ENCODE measurements around the gene OR9A2.

OR9A2 gene

GRCh38 chr7:143047326-143047725 is 20.4 kb upstream of the OR9A2 start:
- H3K36me3 ChIP-seq (replicated peaks; ENCODE audit: low read depth, low read length): no peaks in the 10 kb centered on the region
- H3K79me2 ChIP-seq (ENCODE audit: low read length): no peaks in the 10 kb centered on the region
- peaks cover 1% of the 10 kb centered on the region; the same call in 1 of the 2 replicates for H3K27me3 ChIP-seq (ENCODE audit: low read depth, low read length)
- no peak overlapping the region for H3K4me3 ChIP-seq (ENCODE audit: low read length)
- H3K4me1 ChIP-seq (ENCODE audit: low read length): peaks cover 23% of the 10 kb centered on the region
- H3K4me2 ChIP-seq (ENCODE audit: low read length): no peak overlapping the region
- no peak overlapping the region for H3K9ac ChIP-seq (ENCODE audit: low read length)
- H4K20me1 ChIP-seq (ENCODE audit: insufficient read depth, low read length): no peaks in the 10 kb centered on the region
- no peak overlapping the region for H2AFZ ChIP-seq (ENCODE audit: low read depth, low read length)
- TF ChIP-seq, protein P1, sequence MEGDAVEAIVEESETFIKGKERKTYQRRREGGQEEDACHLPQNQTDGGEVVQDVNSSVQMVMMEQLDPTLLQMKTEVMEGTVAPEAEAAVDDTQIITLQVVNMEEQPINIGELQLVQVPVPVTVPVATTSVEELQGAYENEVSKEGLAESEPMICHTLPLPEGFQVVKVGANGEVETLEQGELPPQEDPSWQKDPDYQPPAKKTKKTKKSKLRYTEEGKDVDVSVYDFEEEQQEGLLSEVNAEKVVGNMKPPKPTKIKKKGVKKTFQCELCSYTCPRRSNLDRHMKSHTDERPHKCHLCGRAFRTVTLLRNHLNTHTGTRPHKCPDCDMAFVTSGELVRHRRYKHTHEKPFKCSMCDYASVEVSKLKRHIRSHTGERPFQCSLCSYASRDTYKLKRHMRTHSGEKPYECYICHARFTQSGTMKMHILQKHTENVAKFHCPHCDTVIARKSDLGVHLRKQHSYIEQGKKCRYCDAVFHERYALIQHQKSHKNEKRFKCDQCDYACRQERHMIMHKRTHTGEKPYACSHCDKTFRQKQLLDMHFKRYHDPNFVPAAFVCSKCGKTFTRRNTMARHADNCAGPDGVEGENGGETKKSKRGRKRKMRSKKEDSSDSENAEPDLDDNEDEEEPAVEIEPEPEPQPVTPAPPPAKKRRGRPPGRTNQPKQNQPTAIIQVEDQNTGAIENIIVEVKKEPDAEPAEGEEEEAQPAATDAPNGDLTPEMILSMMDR (IDR thresholded peaks at IDR 0.05; ENCODE audit: low read depth, low read length): no peak
- no peak overlapping the region for H3K27ac ChIP-seq (ENCODE audit: low read length)
- no peaks in the 10 kb centered on the region for H3K9me3 ChIP-seq (ENCODE audit: insufficient read depth, low read length)

GRCh38 chr7:143046426-143046851 is 19.5 kb upstream of the OR9A2 start:
- Histone ChIP-seq H2AFZ (ENCODE audit: low read depth, low read length) (no peak overlapping the region), H3K79me2 (ENCODE audit: low read length) (no peaks in the 10 kb centered on the region), H4K20me1 (ENCODE audit: insufficient read depth, low read length) (no peaks in the 10 kb centered on the region), H3K4me1 (ENCODE audit: low read length) (peaks cover 23% of the 10 kb centered on the region), H3K9ac (ENCODE audit: low read length) (no peak overlapping the region), H3K27me3 (ENCODE audit: low read depth, low read length) (peaks cover 4% of the 10 kb centered on the region; the same call in 1 of the 2 replicates), H3K4me2 (ENCODE audit: low read length) (no peak overlapping the region), H3K36me3 (replicated peaks; ENCODE audit: low read depth, low read length) (no peaks in the 10 kb centered on the region), H3K9me3 (ENCODE audit: insufficient read depth, low read length) (no peaks in the 10 kb centered on the region), H3K27ac (ENCODE audit: low read length) (no peak overlapping the region), H3K4me3 (ENCODE audit: low read length) (no peak overlapping the region)
- TF ChIP-seq, protein P1 (IDR thresholded peaks at IDR 0.05; ENCODE audit: low read depth, low read length): no peak
- no peak for TF ChIP-seq EZH2phosphoT487 (IDR thresholded peaks at IDR 0.05; ENCODE audit: low read depth)

DNA sequence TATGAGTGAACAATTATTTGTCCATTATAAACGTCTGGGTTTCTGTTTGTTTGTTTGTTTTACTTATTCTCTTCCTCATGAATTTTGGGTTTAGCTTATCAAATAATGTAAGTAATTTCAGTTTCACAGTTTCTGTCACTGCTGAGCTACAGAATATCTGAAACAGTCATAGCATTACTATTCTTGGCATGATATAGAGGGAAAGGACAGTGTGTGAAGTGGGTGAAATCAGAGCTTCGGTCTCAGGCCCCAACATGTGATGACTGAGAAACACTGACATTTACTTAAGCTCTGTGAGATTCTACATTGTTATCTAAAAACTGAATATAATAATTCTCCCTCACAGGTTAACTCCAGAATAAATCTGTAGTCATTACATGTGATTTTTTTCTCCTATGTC is 16.5 kb upstream of the OR9A2 start:
- Histone ChIP-seq H2AFZ (ENCODE audit: low read depth, low read length) (no peak overlapping the region), H3K79me2 (ENCODE audit: low read length) (no peaks in the 10 kb centered on the region)
- no peak for TF ChIP-seq EZH2phosphoT487 (IDR thresholded peaks at IDR 0.05; ENCODE audit: low read depth)

DNA sequence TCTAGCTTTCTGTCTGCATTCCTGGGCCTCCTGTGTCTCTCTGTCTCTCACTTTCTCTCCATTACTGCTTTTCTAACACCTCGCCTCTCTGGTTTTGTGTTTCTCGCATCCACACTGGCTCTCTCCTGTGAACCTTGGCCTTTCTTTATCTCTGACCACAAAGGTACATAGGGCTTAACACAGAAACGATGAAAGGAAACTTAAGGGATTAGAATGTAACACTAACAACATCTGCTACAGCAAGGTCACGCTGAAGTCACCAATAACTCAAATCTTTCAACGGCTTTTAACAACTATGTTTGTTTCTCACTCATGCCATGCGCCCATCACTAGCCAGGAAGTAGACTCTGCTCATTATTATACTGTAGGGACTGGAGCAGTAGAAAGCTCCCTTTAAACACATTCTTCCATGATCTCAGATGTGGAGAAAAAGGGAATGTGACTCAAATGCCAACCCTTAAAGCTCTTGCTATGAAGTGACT is 15.9 kb upstream of the OR9A2 start:
- TF ChIP-seq, protein P1 (IDR thresholded peaks at IDR 0.05; ENCODE audit: low read depth, low read length): no peak
- no peak for TF ChIP-seq EZH2phosphoT487 (IDR thresholded peaks at IDR 0.05; ENCODE audit: low read depth)
- Histone ChIP-seq H3K27me3 (ENCODE audit: low read depth, low read length) (peaks cover 4% of the 10 kb centered on the region; the same call in 1 of the 2 replicates), H4K20me1 (ENCODE audit: insufficient read depth, low read length) (no peaks in the 10 kb centered on the region), H3K27ac (ENCODE audit: low read length) (no peak overlapping the region), H3K4me1 (ENCODE audit: low read length) (peaks cover 16% of the 10 kb centered on the region), H3K9me3 (ENCODE audit: insufficient read depth, low read length) (no peaks in the 10 kb centered on the region), H3K79me2 (ENCODE audit: low read length) (no peaks in the 10 kb centered on the region), H3K9ac (ENCODE audit: low read length) (no peak overlapping the region), H3K4me2 (ENCODE audit: low read length) (no peak overlapping the region), H3K4me3 (ENCODE audit: low read length) (no peak overlapping the region), H2AFZ (ENCODE audit: low read depth, low read length) (no peak overlapping the region), H3K36me3 (replicated peaks; ENCODE audit: low read depth, low read length) (no peaks in the 10 kb centered on the region)

More for the DNA sequence above, 16.5 kb upstream of the OR9A2 start:
- no peak overlapping the region for H3K9ac ChIP-seq (ENCODE audit: low read length)
- H3K27me3 ChIP-seq (ENCODE audit: low read depth, low read length): peaks cover 4% of the 10 kb centered on the region; the same call in 1 of the 2 replicates
- H3K9me3 ChIP-seq (ENCODE audit: insufficient read depth, low read length): no peaks in the 10 kb centered on the region
- no peak overlapping the region for H3K4me2 ChIP-seq (ENCODE audit: low read length)
- no peak overlapping the region for H3K4me3 ChIP-seq (ENCODE audit: low read length)
- no peaks in the 10 kb centered on the region for H3K36me3 ChIP-seq (replicated peaks; ENCODE audit: low read depth, low read length)
- peaks cover 16% of the 10 kb centered on the region for H3K4me1 ChIP-seq (ENCODE audit: low read length)
- no peak overlapping the region for H3K27ac ChIP-seq (ENCODE audit: low read length)
- H4K20me1 ChIP-seq (ENCODE audit: insufficient read depth, low read length): no peaks in the 10 kb centered on the region

Data from OCI-LY3 (cell line).